GM13977 (cell line): ENCODE measurements around the gene DLGAP5.
A peak's percentile ranks its signal among the peaks of the same experiment; 100 is the strongest.

ENCODE experiments used
- DNase-seq: peaks from one replicate; pipeline ENCODE4 v3.0.0; 2012; ENCODE audit warnings: low spot score
- in situ Hi-C: fragments of 300-500 bp; cut with MboI; formaldehyde crosslinking; loops from one replicate; pipeline ENCODE4 v1.12.0; 2022; ENCODE audit warnings: low sequenced_read_pairs, low pct_unique_long_range_greater_than_20kb, mixed read lengths, inconsistent platforms; ENCODE audit not compliant: unreplicated experiment
- TF ChIP-seq, protein P1 (sequence below): IDR thresholded peaks from 2 replicates; pipeline ENCODE4 v1.5.1; 2012; ENCODE audit warnings: mild to moderate bottlenecking, control low read depth; ENCODE audit not compliant: insufficient read depth; ENCODE audit errors: extremely low read depth, missing control alignments

Gene DLGAP5

DNA sequence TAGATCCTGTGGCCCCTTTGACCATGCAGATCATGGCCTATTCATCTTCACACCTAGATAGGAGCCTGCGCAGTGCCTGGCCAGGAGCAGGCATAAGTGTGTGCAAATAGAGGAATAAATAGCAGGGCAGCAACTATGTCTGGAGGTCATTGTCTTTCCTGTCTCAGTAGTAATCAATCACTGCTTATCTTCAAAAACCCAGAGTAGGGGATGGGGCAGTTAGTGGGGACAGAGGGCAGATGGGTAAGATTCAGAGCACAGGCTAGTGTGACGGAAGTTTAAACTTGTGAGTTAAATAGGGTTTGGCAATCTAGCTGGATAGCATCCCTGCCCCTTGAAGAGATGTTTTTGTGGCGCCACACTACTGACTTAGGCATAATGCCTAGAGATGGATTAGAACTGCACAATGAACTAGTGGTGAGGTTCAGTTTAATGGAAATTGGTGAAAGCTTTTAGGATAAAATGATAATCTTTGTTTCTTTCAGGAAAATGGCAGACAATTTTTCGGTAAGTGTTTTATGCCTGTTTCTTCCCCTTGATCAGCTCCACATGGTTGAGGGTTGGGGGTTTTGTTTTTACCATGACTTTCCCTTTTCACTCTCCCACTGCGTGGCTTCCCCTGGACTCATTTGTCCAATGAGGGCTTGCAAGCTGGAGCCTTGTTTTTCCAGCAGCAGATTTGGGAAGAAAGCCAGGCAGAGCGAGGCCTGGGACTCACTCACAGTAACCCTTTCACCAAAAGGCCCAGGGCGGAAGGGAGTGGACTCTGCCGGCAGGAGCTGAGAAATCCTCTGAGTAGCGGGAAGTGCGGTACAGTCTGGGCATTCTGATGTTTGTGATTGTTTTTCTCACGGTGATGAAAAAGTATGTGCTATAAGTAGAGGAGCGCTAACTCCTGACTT is 54.2 kb downstream of the DLGAP5 start:
- TF ChIP-seq, protein P1, sequence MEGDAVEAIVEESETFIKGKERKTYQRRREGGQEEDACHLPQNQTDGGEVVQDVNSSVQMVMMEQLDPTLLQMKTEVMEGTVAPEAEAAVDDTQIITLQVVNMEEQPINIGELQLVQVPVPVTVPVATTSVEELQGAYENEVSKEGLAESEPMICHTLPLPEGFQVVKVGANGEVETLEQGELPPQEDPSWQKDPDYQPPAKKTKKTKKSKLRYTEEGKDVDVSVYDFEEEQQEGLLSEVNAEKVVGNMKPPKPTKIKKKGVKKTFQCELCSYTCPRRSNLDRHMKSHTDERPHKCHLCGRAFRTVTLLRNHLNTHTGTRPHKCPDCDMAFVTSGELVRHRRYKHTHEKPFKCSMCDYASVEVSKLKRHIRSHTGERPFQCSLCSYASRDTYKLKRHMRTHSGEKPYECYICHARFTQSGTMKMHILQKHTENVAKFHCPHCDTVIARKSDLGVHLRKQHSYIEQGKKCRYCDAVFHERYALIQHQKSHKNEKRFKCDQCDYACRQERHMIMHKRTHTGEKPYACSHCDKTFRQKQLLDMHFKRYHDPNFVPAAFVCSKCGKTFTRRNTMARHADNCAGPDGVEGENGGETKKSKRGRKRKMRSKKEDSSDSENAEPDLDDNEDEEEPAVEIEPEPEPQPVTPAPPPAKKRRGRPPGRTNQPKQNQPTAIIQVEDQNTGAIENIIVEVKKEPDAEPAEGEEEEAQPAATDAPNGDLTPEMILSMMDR: no peak
- no peak for DNase-seq
- in situ Hi-C loops: no loop called here

DNA sequence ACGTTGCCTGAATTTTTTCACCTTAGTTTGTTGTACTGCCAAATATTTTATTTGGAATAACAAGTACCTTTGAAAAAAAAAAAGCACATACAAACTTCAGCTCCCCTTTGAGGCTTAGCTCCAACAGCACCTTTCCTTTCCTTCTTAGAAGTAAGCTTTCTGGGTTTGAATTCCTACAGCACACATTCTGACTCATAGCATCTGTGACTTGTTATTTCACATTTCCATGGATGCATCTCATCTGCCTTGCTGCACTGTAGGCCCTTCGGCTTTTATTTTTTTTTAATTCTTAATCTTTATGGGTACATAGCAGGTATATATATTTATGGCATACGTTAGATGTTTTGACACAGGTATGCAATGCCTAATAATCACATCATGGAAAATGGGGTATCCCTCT is 55.1 kb downstream of the DLGAP5 start:
- in situ Hi-C loops: no loop called here
- TF ChIP-seq, protein P1: no peak
- DNase-seq: no peak

DNA sequence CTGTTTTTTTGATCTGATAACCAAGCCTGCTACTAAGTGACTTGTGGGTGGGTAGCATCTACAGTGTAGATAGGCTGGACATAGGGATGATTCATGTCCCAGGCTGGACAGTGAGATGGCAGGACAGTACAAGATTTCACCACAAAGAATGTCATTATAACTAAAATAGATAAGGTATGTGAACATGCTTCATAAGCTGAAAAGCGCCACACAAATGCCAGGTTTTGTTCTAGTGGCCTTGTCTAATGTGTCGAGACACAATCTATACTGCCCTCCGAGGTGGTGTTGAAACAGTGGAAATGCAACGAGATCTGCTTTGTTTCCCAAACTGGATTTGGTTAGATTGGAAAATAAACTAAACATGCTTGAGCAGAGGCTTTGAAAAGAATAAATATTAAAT is 58.0 kb downstream of the DLGAP5 start:
- in situ Hi-C loops: no loop called here

DNA sequence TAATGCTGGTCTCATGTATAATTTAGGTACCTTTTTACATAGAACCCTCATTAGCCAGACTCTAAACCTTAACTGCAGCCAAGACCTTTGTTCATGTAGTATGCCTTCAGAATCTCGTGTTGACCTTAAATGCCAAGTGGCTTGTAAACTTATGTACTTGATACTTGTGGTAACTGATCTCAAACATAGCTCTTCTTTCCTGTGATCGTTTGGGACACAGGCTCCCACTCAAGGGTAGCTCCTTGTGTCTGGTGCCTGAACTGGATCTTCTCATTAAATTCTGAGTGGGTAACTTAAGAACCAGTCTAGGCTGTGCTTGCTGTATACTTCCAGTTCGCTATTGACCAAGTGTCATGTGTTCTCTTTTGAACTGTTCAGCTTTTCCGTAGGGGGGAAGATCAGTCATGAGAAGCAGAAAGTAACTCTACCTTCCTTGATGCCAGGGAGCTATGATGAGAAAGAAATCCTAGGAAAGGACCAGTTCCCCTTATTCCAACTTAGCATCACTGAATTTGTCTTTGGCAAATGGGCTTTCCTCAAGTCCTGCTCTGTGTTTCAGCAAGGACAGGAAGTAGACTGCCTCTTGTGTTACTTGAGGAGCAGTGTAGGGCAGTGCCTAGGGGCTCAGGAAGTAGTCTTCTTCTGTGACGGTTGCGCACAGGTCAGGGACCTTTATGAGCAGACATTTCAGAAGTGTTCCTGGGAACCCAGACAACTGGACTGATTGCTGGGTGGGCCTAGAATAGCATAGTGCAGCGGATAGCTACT is 59.8 kb downstream of the DLGAP5 start:
- TF ChIP-seq, protein P1: no peak
- no peak for DNase-seq
- in situ Hi-C loops: no loop called here

More for the DNA sequence above, 58.0 kb downstream of the DLGAP5 start:
- TF ChIP-seq, protein P1: no peak
- DNase-seq: no peak

DNA sequence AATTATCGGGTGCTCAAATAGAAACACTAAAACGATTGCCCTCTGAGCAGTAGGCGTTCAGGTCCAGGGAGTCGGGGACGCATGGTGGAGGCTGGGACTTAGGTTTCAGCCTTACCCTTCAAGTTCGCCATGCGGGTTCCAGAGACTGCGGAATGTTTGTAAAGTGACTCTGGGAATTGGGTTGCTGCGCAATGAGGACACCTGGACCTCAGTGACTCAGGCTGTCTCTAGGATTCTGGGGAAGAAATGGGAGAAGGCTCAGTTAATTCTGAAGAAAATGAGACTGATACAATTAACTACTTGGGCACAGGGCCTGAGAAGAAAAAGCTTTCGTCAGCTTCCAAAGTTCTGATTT is 61.2 kb downstream of the DLGAP5 start:
- in situ Hi-C loops: no loop called here
- TF ChIP-seq, protein P1: no peak

DNA sequence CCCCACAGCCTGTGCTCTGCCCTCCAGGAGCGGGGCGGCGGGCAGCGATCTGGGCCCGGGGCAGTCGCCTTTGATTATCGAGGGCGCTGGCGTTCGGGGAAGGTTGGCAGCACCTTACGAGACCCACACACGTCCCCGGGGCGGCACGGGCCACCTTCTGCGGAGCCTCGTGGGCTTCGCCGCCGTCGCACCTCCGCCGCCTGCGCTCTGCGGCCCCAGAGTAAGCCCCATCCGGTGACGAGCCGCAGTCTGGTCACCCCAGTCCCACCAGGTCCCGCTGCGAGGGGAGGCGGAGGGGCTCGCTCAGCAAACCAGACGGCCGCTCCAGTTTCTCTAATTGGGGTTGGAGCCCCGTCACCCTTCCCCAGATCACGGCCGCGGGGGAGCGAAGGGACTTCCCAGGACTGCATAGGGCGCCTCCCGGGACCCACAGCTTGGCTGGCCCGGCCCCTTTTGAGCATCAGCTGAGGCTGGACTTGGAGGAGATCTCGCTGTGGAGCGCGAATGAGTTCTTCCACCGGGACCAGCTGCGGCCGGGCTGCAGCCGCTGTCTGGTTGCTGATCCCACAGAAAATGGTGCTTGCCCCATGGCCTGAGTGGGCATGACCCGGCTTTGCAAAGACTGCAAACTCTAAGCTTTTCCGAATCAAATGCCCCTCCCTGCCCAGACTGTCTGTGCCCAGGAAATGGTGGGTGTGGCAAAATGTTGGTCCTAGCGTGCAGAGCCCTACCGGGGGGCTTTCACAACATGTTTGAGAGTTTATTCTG is 61.8 kb downstream of the DLGAP5 start:
- in situ Hi-C loops: no loop called here
- peak; percentile 84 for DNase-seq
- TF ChIP-seq, protein P1: no peak

More for the DNA sequence above, 61.2 kb downstream of the DLGAP5 start:
- no peak for DNase-seq
